NCI-H2029 treated with DMSO at 0.1 percent for 48 hours (cell line): ENCODE data around the gene TSPAN9.

Experiments used
- DNase-seq: peaks from one replicate; lab custom pipeline; 2025; lab: John Stamatoyannopoulos, UW

The TSPAN9 gene

DNA sequence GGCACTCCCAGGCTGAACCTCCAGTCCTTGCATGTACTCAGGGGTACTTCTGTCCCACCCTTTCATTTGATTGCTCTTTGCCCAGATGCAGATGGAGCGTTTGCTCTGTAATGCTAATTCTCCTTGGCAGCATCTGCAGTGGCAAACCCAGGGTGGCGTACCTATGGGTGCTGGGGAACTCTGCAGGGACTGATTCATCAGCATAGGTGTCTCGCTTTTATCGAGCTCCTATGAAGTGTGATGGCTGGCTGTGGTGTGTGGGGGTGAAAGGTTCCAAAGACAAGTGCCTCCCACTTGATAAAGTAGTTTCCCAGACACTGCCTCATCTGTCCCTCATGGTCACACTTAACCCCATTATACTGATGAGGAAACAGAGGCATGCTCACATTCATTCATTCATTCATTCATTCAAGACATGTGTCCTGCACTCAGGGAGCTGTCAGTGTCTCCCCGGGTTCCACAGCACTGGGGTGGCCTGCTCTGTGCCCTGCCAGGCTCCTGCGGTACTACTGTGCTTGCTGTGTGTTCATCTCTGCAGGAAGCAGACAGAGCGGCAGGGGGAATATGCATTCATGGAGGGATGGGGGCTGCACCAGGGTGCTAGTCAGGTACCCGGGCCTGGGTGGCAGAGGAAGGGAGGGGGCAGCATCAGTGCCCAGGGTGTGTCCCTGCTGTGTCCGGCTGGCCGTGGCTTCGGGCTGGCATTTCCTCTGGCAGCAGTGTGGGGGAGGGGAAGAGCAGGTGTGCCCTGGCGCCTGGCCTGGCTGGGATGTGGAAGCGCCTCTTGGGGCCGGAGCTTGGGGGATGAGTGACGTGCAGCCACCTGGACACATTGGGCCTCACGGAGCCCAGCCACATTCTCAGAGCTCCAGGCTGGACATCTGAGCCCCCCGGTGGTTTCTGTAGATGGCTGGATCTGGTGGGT, 110.9 kb downstream of the TSPAN9 start:
- peak; percentile 9 for DNase-seq

DNA sequence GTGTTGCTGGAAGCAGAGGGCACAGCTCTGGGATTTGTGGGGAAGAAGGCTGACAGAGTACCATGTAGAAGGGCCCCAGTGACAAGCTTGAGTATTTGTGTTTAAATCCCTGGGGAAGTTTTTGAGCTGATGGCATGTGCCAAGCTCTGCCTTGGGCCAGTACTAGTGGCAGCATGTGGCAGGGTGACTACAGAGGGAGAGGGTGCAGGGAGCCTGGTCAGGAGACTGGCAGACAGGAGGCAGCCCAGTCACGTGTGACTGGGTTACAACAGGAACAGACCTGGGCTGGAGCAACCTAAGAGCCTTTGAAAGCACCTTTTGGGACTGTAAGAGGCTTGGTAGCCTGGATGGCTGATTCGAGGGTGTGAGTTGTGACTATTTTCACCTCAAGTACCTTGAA, 112.1 kb downstream of the TSPAN9 start:
- no peak for DNase-seq

DNA sequence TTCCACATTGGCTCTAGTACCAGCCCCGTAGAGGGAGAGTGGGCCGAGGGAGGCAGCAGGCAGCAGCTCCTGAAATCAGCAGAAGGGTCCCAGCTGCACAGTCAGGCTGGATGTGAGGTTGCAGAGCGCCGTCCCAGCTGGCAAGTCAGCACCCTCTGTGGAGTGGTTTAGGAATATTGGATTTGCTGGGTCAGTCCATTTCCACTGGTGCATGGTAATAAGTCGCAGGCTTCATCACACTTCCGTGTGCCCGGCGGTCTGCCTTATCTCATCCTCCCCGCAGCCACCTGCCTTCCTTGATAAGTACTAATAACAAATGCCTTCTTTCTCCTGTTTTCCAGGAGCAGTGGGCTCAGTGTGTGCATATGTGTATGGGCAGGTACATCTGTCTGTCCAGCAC, 112.9 kb downstream of the TSPAN9 start:
- no peak for DNase-seq

DNA sequence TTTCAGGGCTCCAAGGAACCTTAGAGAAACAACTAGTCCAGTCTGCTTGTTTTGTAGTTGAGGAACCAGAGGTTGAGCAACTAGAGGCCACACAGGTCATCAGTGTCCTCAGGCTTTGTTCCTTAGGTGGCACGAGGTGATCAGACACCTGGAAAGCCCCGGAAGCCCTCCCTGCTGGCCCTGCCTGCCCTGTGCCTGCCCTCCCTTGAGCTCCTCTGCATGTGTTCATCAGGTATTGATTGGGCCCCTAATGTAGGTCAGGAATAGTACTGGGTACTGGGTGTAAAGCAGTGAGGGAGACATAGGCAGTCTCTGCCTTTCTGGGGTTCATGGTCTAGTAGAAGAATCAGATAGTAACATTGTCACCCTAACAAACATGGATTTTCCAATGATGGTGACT, 114.3 kb downstream of the TSPAN9 start:
- no peak for DNase-seq

DNA sequence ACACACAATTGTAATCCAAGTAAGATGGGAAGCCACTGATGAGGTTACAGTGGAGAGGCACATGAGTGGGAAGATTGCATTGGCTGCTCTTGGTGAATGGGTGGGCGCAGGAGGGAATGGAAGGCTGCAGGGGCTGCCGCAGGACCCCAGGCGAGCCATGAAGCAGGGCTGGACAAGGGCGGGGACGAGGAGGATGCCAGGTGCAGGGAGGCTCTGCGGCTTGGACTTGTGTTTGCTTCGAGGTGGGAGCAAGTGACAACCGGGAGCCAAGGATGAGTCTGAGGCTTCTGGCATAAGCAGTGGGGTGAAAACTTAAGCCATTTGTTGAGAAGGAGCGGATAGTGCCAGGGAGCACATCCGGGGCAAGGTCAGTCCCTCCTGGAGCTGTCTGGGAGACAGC, 115.0 kb downstream of the TSPAN9 start:
- DNase-seq = no peak

- DNase-seq = no peak
Measured at GRCh38 chr12:3193131-3193530, 116.0 kb downstream of the TSPAN9 start.

- no peak for DNase-seq
Measured at GRCh38 chr12:3193755-3194154, 116.6 kb downstream of the TSPAN9 start.

- no peak for DNase-seq
Measured at GRCh38 chr12:3195337-3195736, 118.2 kb downstream of the TSPAN9 start.

- no peak for DNase-seq
Measured at GRCh38 chr12:3195859-3196483, 118.8 kb downstream of the TSPAN9 start.

DNA sequence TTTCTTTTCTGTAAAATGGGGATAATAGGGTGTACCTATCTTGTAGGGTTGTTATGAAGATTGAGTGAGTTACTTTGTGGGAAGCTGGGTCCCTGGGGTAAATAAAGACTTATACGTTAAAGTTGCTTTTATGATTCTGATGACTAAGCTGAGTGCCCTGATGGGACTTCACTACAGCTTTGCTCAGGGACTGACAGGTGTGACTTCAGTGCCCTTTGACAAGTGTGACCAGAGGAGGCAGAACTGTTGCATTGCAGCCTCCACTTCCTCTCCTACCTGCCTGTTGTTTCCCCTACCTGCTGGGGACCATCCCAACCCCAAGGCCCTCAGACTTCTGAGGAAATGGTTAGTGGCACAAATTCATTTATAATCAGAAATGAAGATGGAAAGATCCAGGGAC, 119.3 kb downstream of the TSPAN9 start:
- DNase-seq = no peak

- DNase-seq = no peak
Measured at GRCh38 chr12:3197131-3197818, 120.1 kb downstream of the TSPAN9 start.

GRCh38 chr12:3199551-3200031, 122.4 kb downstream of the TSPAN9 start:
- DNase-seq = no peak

DNA sequence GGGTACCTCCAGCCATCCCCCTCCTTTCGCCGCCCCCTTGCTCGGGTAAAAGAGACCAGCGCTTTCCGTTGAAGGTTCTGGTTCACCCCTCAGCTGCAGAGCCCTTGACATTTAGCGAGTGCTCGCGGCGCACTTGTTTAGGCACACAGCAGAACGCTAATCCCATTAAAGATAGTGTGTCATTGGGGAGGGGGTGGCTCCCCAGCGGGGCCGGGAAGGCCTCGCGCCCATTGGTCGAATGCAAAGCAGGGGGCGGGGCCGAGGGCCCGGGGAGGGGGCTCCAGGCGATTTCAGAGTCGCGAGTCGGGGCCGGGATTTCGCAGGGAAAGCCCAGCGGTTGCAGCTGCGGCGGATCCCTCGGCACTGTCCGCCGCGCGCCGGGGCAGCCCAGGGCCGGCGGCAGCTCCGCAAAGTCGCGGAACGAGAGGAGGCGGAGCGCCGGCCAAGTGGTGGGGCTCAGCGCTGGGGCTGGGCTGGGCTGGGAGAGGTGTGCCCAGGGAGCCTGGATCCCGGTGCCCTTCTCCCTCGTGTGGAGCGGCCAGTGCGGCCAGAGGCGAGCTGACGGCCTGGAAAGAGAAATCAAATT, 122.9 kb downstream of the TSPAN9 start:
- no peak for DNase-seq

GRCh38 chr12:3200814-3201233, 123.6 kb downstream of the TSPAN9 start:
- DNase-seq = no peak

DNA sequence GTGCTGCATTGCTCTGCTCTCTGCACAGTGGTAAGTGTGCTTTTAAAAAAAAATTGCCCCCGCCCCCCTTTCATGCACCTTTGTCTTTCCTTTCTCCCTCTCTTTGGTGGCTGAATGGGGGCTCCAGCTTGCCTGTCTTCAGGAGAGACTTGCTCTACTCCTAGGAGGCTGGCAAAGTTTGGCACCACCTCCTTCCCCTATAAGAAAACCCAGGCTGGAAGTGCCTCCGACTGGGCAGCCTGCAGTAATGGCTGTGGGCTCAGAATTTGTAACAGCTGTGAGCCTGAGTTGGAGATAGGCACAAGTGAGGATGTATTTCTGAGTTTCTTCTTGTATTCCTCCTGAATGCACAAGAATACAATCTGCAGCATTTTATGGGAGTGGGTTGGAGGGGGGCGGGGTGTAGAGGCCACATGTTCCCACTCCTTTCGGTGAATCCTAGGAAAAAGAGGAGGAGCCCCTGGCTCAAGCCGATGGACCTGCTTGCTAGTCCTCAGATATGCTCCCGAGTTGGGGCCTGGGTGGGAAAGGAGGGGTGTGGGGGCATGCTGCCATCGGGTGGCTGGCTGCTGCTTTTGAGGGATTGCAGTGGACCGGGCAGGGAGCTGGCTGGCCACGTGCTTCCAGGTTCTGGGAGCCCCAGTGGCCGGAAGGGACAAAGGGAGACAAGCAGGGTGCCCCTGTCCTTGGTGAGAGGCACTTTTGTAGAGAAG, 124.3 kb downstream of the TSPAN9 start:
- DNase-seq = no peak

DNA sequence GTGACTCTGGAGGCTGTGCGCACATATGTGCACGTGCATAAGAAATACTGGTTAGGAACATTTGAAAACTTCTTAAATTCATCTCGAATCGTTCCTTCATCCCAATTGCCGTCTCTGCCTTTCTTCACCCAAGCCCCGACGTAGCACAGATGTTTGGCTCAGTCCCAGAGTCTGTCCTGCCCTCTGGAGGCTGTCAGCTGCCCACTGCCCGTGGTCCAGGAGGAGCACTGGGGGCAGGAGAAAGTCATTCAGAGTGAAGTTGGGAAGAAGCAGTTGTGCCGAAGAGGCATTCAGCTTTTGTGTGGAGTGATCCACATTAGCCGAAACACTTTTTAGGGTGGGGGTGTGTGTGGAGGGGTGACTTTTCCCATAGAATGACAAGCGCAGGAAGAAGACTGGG, 124.9 kb downstream of the TSPAN9 start:
- DNase-seq = no peak

DNA sequence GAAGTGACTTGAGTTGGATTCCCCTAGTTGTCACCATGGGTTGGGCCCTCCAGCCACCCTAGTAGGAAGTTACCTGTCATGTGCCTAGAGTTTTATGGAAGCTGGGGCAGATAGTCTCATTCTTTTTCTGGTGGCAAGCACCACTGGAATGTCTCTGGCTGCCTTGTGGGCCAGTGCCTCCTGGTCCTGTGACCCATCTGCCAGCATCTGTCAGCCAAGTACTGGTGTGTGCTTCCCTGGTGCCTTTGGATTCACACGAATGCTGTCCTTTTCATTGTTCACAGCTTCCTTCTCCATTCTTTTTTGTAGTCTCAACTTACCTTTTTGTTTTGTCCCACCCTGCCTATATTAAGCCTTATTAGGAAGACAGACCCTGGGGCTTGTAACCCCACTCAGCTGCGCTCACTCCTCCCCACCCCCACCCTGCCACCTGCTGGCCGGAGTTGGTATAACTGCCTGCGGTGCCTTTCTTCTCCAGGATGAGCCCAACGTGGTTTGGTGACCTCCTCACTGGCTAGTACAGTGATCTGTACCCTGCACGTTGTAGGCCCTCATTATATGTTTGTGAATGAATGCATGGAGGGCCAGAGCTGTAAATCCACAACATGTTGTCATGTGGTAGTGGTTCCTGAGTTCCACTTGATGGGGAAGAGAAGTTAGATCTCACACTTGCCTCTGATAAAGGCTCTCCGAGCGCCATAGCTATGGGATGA, 125.7 kb downstream of the TSPAN9 start:
- DNase-seq = peak; percentile 9

GRCh38 chr12:3203713-3204112, 126.5 kb downstream of the TSPAN9 start:
- no peak for DNase-seq

DNA sequence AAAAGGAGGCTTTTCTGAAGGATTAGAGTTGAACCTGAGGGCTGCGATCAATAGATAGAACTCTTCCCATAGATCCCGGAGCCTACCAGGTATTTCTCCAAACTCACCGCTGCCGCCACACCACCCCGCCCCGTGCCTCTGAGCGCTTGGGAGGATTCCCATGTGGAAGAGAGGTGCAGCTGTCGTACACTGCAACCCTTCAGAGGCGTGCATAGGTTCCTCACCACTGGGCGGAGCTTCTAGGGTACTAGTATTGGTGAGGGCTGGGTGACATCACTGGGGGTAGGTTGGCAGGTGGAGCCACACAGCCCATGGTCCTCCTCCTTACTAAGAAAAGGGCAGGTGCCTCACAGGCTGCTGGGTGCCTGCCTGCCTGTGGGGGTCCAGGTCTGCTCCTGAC, 127.0 kb downstream of the TSPAN9 start:
- DNase-seq = no peak

- no peak for DNase-seq
Measured at GRCh38 chr12:3204730-3205531, 127.8 kb downstream of the TSPAN9 start.
